SK-N-SH treated with all-trans-retinoic acid at 6 μM for 48 hours (cell line): ENCODE measurements around the gene PROX2.
A peak's percentile ranks its signal among the peaks of the same experiment; 100 is the strongest.

Experiments used
- ATAC-seq: fragments of 200-7000 bp; cut with Tn5 transposase; 3 replicates; pipeline ENCODE4 v1.9.1; 2020; ENCODE audit warnings: mild to moderate bottlenecking, moderate library complexity
- ARNTL ChIP-seq: fragments of 450-650 bp; formaldehyde crosslinking; IDR thresholded peaks from 2 replicates; pipeline ENCODE4 v1.5.0; 2020; ENCODE audit warnings: low read depth, mild to moderate bottlenecking, moderate library complexity, borderline replicate concordance
- BACH2 ChIP-seq: fragments of 250-450 bp; sonication (Bioruptor Pico); IDR thresholded peaks from 2 replicates; pipeline ENCODE4 v1.9.0; 2021; ENCODE audit warnings: mild to moderate bottlenecking, borderline replicate concordance
- CSDC2 ChIP-seq: fragments of 250-450 bp; sonication (Bioruptor Pico); IDR thresholded peaks from 2 replicates; pipeline ENCODE4 v1.5.0; 2020; ENCODE audit warnings: mild to moderate bottlenecking, moderate library complexity
- ESRRG ChIP-seq: fragments of 250-450 bp; sonication (Bioruptor Pico); IDR thresholded peaks from 2 replicates; pipeline ENCODE4 v1.6.1; 2021; ENCODE audit warnings: mild to moderate bottlenecking
- ISL1 ChIP-seq: fragments of 250-450 bp; sonication (Bioruptor Pico); IDR thresholded peaks from 2 replicates; pipeline ENCODE4 v2.1.2; 2022; ENCODE audit warnings: mild to moderate bottlenecking, moderate library complexity
- POU6F1 ChIP-seq: fragments of 250-450 bp; sonication (Bioruptor Pico); IDR thresholded peaks from 2 replicates; pipeline ENCODE4 v1.8.0; 2021; ENCODE audit warnings: low read depth, mild to moderate bottlenecking, moderate library complexity, borderline replicate concordance
- PPARA ChIP-seq: fragments of 250-450 bp; sonication (Bioruptor Pico); IDR thresholded peaks from 2 replicates; pipeline ENCODE4 v1.5.0; 2020; ENCODE audit warnings: mild to moderate bottlenecking, borderline replicate concordance
- RARB ChIP-seq: fragments of 250-450 bp; sonication (Bioruptor Pico); IDR thresholded peaks from 2 replicates; pipeline ENCODE4 v1.8.0; 2021; ENCODE audit warnings: mild to moderate bottlenecking, moderate library complexity
- SNAI2 ChIP-seq: fragments of 250-450 bp; sonication (Bioruptor Pico); IDR thresholded peaks from 2 replicates; pipeline ENCODE4 v1.5.0; 2020; ENCODE audit warnings: mild to moderate bottlenecking, moderate library complexity
- TCF4 ChIP-seq: fragments of 250-450 bp; sonication (Bioruptor Pico); IDR thresholded peaks from 2 replicates; pipeline ENCODE4 v1.8.0; 2021; ENCODE audit warnings: mild to moderate bottlenecking, moderate library complexity, borderline replicate concordance
- TSHZ2 ChIP-seq: fragments of 250-450 bp; sonication (Bioruptor Pico); IDR thresholded peaks from 2 replicates; pipeline ENCODE4 v1.5.0; 2020; ENCODE audit warnings: mild to moderate bottlenecking, moderate library complexity
- ZC3H10 ChIP-seq: fragments of 250-450 bp; sonication (Bioruptor Pico); IDR thresholded peaks from 2 replicates; pipeline ENCODE4 v1.5.1; 2021; ENCODE audit warnings: mild to moderate bottlenecking, moderate library complexity
- ZFP3 ChIP-seq: fragments of 250-450 bp; sonication (Bioruptor Pico); IDR thresholded peaks from 2 replicates; pipeline ENCODE4 v1.5.0; 2020; ENCODE audit warnings: mild to moderate bottlenecking, moderate library complexity
- ZFP30 ChIP-seq: fragments of 450-650 bp; formaldehyde crosslinking; IDR thresholded peaks from 2 replicates; pipeline ENCODE4 v1.5.0; 2022; ENCODE audit warnings: mild to moderate bottlenecking, moderate library complexity
- ZNF565 ChIP-seq: fragments of 450-650 bp; formaldehyde crosslinking; conservative IDR thresholded peaks from 2 replicates; pipeline ENCODE4 v1.5.0; 2020; ENCODE audit warnings: low read depth, mild to moderate bottlenecking, moderate library complexity
- ZNF70 ChIP-seq: fragments of 450-650 bp; formaldehyde crosslinking; IDR thresholded peaks from 2 replicates; pipeline ENCODE4 v1.5.0; 2020; ENCODE audit warnings: mild to moderate bottlenecking, moderate library complexity
- ZNF8 ChIP-seq: fragments of 450-650 bp; formaldehyde crosslinking; IDR thresholded peaks from 2 replicates; pipeline ENCODE4 v1.5.0; 2020; ENCODE audit warnings: mild to moderate bottlenecking, moderate library complexity
- TF ChIP-seq, protein P1 (sequence below): fragments of 250-450 bp; sonication (Bioruptor Pico); IDR thresholded peaks from 2 replicates; pipeline ENCODE4 v1.5.1; 2021; ENCODE audit warnings: mild to moderate bottlenecking, moderate library complexity

The PROX2 gene

GRCh38 chr14:74852922-74853530, 22.9 kb downstream of the PROX2 start:
- TF ChIP-seq ISL1 (CRISPR knock-in tag) (no peak; the same call in 1 of the 2 replicates), TSHZ2 (CRISPR knock-in tag) (no peak), ZNF565 (CRISPR knock-in tag) (no peak), TCF4 (CRISPR knock-in tag) (0 out of 2 replicates have a peak, but pooled peaks have one; percentile 14), ZFP3 (CRISPR knock-in tag) (no peak), CSDC2 (CRISPR knock-in tag) (no peak)
- peak; percentile 93 for ATAC-seq

DNA sequence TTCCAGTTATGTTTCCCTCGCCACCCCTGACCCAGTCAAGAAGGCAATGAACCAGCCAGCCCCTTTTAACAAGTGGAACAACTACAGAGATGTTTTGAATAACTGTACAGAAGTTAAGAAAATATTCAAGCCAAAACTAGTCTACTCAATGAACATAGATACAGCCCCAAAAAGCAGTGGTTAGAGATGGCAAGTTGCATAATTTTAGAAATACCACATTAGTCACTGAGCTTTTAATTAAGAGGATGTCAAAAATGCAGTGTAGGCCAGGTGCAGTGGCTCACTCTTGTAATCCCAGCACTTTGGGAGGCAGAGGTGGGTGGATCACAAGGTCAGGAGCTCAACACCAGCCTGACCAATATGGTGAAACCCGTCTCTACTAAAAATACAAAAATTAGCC, 27.2 kb downstream of the PROX2 start:
- no peak for ATAC-seq
- no peak for TF ChIP-seq ZNF70
- no peak for TF ChIP-seq ZC3H10
- TF ChIP-seq ISL1 (CRISPR knock-in tag), result no peak
- TF ChIP-seq POU6F1 (CRISPR knock-in tag), result no peak
- TF ChIP-seq ZNF565 (CRISPR knock-in tag), result no peak
- no peak for TF ChIP-seq PPARA (CRISPR knock-in tag)
- TF ChIP-seq, all 23 proteins: peak for 0

DNA sequence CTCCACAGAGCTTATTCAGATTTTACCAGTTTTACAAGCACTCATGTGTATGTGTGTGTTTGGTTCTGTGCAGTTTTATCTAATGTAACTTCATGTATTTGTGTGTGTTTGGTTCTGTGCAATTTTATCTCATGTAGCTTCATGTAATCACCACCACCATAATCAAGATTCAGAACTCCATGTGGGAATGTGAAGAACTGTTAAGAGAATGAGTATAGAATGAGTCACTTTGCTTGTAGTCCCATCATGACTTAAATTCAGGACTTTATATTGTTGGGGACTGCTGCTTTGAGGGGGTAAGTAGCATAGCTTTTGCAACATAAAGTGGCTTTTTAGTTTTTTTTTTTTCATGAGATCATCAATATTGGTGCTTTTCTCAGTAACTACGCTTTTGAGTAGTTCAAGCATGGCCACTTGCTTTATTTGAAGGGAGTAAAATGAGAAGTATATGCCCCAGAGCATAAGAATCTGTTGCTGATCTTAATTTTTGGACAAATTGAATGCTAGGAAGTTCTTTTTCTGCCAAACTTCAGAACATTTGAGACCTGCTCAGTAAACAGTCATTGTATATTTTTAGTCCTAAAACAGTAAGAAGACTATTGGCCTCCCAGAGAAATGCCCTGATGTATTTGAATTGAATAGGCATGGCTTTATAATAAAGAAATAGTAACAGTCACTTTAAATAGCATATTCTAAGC, 28.8 kb downstream of the PROX2 start:
- ATAC-seq, result peak; percentile 44
- TF ChIP-seq ARNTL (no peak), SNAI2 (CRISPR knock-in tag) (no peak), ZNF565 (CRISPR knock-in tag) (no peak), TSHZ2 (CRISPR knock-in tag) (no peak), ESRRG (CRISPR knock-in tag) (no peak), ZFP30 (CRISPR knock-in tag) (no peak), PPARA (CRISPR knock-in tag) (no peak), ZC3H10 (no peak), ZNF70 (no peak), RARB (CRISPR knock-in tag) (no peak), ZNF8 (no peak), BACH2 (no peak), CSDC2 (CRISPR knock-in tag) (no peak)
- TF ChIP-seq, protein P1, sequence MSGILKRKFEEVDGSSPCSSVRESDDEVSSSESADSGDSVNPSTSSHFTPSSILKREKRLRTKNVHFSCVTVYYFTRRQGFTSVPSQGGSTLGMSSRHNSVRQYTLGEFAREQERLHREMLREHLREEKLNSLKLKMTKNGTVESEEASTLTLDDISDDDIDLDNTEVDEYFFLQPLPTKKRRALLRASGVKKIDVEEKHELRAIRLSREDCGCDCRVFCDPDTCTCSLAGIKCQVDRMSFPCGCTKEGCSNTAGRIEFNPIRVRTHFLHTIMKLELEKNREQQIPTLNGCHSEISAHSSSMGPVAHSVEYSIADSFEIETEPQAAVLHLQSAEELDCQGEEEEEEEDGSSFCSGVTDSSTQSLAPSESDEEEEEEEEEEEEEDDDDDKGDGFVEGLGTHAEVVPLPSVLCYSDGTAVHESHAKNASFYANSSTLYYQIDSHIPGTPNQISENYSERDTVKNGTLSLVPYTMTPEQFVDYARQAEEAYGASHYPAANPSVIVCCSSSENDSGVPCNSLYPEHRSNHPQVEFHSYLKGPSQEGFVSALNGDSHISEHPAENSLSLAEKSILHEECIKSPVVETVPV (CRISPR knock-in tag), result no peak

GRCh38 chr14:74846168-74846567, 29.8 kb downstream of the PROX2 start:
- TF ChIP-seq ARNTL (no peak), TSHZ2 (CRISPR knock-in tag) (peak; percentile 62; the same call in 1 of the 2 replicates), ZNF565 (CRISPR knock-in tag) (no peak), ISL1 (CRISPR knock-in tag) (0 out of 2 replicates have a peak, but pooled peaks have one; percentile 7), TCF4 (CRISPR knock-in tag) (peak; percentile 84), ZFP3 (CRISPR knock-in tag) (no peak)
- peak; percentile 70 for ATAC-seq
